H1 (cell line): ENCODE data around the gene PRKACA. TPM values are rescaled to one million over a fixed set of nuclear protein-coding genes. Genes with fewer than 3 reads are reported as not detected.

Source experiments
- ASH2L ChIP-seq: fragments of 200-600, 300-600 bp; sonication (generic); IDR thresholded peaks from one replicate; pipeline ENCODE4 v1.7.1; 2017; ENCODE audit warnings: low read length
- CHD1 ChIP-seq: IDR thresholded peaks from 2 replicates; pipeline ENCODE4 v1.6.1; 2012; ENCODE audit warnings: low read depth, low read length, improper control_type of control experiment
- GTF2F1 ChIP-seq: IDR thresholded peaks from 2 replicates; pipeline ENCODE4 v1.6.1; 2012; ENCODE audit warnings: low read depth, low read length, improper control_type of control experiment, borderline replicate concordance
- RFX5 ChIP-seq: IDR thresholded peaks from 2 replicates; pipeline ENCODE4 v1.6.1; 2011; ENCODE audit warnings: low read depth, low read length, improper control_type of control experiment, borderline replicate concordance
- RNF2 ChIP-seq: fragments of 200-900, 300-1000 bp; sonication (generic); IDR thresholded peaks from 2 replicates; pipeline ENCODE4 v1.7.1; 2016; ENCODE audit warnings: borderline replicate concordance, low read depth, mild to moderate bottlenecking, antibody characterized with exemption, low read length; ENCODE audit not compliant: poor library complexity, severe bottlenecking; ENCODE audit errors: missing control alignments
- SIRT6 ChIP-seq: IDR thresholded peaks from one replicate; pipeline ENCODE4 v1.7.1; 2012; ENCODE audit warnings: low read length, inconsistent platforms
- SRF ChIP-seq: IDR thresholded peaks from 2 replicates; pipeline ENCODE4 v1.6.1; 2011; ENCODE audit warnings: mild to moderate bottlenecking, low read depth, low read length, moderate library complexity
- TAF1 ChIP-seq: IDR thresholded peaks from 2 replicates; pipeline ENCODE4 v1.6.1; 2011; ENCODE audit warnings: mild to moderate bottlenecking, low read depth, low read length
- polyA plus RNA-seq, 7 experiments: library from polyadenylated mRNA; depleted of rRNA in 3 of 7; stranded (reverse) in 5 of 7; unstranded in 2 of 7; fragments of >200 nt in 5 of 7; fragments of 200-250 nt in 2 of 7; gene quantifications; 1 replicate in 5 of 7; 2 replicates in 1 of 7; 4 replicates in 1 of 7; pipeline versions ENCODE4 v1.2.1 to v1.2.3, GENCODE V29; 2011 to 2013; ENCODE audit warnings: missing spikeins in 2 of 7, mixed read lengths in 2 of 7
- total RNA-seq: library from RNA; stranded (reverse); fragmentation: NEBNext Ultra II Directional; extraction: Animal tissue kit (Norgen Biotek cat#: 25700); gene quantifications from 2 replicates; pipeline ENCODE4 v1.2.1, GENCODE V29; 2021
- TF ChIP-seq, protein P1 (sequence below): fragments of 300-600 bp; sonication (generic); IDR thresholded peaks from 2 replicates; pipeline ENCODE4 v1.7.1; 2012; ENCODE audit warnings: low read length, moderate library complexity, mild to moderate bottlenecking, inconsistent platforms; ENCODE audit not compliant: insufficient replicate concordance
- TF ChIP-seq, protein P2 (sequence below): IDR thresholded peaks from 2 replicates; pipeline ENCODE4 v1.6.1; 2012; ENCODE audit warnings: inconsistent platforms

The PRKACA gene
- total and polyA plus RNA-seq, 2 of the 8 experiments (the other 6 are each of a cell fraction or from before 2014, with no cell fraction given): 14.2 to 48.2 TPM

DNA sequence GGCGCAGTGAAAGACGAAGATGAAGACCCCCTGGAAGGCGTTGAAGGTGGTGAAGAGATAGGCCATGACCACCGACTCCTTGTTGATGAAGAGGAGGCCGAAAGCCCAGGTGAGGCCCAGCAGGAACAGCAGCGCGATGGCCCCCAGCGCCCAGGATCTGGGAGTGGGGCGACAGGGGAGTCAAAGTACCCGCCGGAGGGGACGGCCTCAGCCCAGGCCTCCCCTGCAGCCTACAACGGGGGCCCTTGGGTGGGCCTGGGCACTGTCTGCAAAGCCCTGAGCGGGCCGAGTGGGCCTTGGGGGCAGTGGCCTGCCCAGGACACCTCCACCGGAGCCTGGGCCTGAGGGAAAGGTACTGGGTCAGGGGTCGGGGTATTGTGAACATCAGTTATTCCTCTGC, 37.8 kb upstream of the PRKACA start (continued):
- TF ChIP-seq, protein P1, sequence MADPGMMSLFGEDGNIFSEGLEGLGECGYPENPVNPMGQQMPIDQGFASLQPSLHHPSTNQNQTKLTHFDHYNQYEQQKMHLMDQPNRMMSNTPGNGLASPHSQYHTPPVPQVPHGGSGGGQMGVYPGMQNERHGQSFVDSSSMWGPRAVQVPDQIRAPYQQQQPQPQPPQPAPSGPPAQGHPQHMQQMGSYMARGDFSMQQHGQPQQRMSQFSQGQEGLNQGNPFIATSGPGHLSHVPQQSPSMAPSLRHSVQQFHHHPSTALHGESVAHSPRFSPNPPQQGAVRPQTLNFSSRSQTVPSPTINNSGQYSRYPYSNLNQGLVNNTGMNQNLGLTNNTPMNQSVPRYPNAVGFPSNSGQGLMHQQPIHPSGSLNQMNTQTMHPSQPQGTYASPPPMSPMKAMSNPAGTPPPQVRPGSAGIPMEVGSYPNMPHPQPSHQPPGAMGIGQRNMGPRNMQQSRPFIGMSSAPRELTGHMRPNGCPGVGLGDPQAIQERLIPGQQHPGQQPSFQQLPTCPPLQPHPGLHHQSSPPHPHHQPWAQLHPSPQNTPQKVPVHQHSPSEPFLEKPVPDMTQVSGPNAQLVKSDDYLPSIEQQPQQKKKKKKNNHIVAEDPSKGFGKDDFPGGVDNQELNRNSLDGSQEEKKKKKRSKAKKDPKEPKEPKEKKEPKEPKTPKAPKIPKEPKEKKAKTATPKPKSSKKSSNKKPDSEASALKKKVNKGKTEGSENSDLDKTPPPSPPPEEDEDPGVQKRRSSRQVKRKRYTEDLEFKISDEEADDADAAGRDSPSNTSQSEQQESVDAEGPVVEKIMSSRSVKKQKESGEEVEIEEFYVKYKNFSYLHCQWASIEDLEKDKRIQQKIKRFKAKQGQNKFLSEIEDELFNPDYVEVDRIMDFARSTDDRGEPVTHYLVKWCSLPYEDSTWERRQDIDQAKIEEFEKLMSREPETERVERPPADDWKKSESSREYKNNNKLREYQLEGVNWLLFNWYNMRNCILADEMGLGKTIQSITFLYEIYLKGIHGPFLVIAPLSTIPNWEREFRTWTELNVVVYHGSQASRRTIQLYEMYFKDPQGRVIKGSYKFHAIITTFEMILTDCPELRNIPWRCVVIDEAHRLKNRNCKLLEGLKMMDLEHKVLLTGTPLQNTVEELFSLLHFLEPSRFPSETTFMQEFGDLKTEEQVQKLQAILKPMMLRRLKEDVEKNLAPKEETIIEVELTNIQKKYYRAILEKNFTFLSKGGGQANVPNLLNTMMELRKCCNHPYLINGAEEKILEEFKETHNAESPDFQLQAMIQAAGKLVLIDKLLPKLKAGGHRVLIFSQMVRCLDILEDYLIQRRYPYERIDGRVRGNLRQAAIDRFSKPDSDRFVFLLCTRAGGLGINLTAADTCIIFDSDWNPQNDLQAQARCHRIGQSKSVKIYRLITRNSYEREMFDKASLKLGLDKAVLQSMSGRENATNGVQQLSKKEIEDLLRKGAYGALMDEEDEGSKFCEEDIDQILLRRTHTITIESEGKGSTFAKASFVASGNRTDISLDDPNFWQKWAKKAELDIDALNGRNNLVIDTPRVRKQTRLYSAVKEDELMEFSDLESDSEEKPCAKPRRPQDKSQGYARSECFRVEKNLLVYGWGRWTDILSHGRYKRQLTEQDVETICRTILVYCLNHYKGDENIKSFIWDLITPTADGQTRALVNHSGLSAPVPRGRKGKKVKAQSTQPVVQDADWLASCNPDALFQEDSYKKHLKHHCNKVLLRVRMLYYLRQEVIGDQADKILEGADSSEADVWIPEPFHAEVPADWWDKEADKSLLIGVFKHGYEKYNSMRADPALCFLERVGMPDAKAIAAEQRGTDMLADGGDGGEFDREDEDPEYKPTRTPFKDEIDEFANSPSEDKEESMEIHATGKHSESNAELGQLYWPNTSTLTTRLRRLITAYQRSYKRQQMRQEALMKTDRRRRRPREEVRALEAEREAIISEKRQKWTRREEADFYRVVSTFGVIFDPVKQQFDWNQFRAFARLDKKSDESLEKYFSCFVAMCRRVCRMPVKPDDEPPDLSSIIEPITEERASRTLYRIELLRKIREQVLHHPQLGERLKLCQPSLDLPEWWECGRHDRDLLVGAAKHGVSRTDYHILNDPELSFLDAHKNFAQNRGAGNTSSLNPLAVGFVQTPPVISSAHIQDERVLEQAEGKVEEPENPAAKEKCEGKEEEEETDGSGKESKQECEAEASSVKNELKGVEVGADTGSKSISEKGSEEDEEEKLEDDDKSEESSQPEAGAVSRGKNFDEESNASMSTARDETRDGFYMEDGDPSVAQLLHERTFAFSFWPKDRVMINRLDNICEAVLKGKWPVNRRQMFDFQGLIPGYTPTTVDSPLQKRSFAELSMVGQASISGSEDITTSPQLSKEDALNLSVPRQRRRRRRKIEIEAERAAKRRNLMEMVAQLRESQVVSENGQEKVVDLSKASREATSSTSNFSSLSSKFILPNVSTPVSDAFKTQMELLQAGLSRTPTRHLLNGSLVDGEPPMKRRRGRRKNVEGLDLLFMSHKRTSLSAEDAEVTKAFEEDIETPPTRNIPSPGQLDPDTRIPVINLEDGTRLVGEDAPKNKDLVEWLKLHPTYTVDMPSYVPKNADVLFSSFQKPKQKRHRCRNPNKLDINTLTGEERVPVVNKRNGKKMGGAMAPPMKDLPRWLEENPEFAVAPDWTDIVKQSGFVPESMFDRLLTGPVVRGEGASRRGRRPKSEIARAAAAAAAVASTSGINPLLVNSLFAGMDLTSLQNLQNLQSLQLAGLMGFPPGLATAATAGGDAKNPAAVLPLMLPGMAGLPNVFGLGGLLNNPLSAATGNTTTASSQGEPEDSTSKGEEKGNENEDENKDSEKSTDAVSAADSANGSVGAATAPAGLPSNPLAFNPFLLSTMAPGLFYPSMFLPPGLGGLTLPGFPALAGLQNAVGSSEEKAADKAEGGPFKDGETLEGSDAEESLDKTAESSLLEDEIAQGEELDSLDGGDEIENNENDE: no peak
- TF ChIP-seq CHD1 (no peak), RFX5 (no peak), SRF (no peak), GTF2F1 (no peak), SIRT6 (no peak), ASH2L (no peak), RNF2 (no peak), TAF1 (no peak)
- TF ChIP-seq, protein P2, sequence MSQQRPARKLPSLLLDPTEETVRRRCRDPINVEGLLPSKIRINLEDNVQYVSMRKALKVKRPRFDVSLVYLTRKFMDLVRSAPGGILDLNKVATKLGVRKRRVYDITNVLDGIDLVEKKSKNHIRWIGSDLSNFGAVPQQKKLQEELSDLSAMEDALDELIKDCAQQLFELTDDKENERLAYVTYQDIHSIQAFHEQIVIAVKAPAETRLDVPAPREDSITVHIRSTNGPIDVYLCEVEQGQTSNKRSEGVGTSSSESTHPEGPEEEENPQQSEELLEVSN: no peak
